Thoracic aorta (tissue), 2 donors: ENCODE measurements around the gene IGFBP5. TPM values are rescaled to one million over a fixed set of nuclear protein-coding genes. Genes with fewer than 3 reads are reported as not detected.

Experiments
- ATAC-seq: fragments of 150-250 bp; one replicate; pipeline ENCODE4 v1.8.0; 2017; ENCODE audit warnings: low read depth; ENCODE audit not compliant: insufficient number of reproducible peaks, low FRiP score
- DNase-seq: peaks from one replicate; pipeline ENCODE4 v3.0.0-alpha.2; 2020; ENCODE audit warnings: low spot score
- H3K27ac ChIP-seq, 2 donors: fragments of 200-600 bp; sonication (generic); 1 replicate in 1 of 2; 2 replicates in 1 of 2; pipeline ENCODE4 v1.5.1; 2016; ENCODE audit warnings: mild to moderate bottlenecking in 2 of 2, moderate library complexity in 2 of 2
- H3K27me3 ChIP-seq: fragments of 200-600 bp; sonication (generic); replicated peaks from 2 replicates; pipeline ENCODE4 v1.6.0; 2016; ENCODE audit warnings: mild to moderate bottlenecking; ENCODE audit not compliant: insufficient read depth
- H3K36me3 ChIP-seq: fragments of 200-600 bp; sonication (generic); one replicate; pipeline ENCODE4 v1.5.1; 2016
- H3K4me1 ChIP-seq, 2 donors: fragments of 200-600 bp; sonication (generic); 1 replicate in 1 of 2; 2 replicates in 1 of 2; pipeline versions ENCODE4 v1.5.1 to v1.6.0; 2016; ENCODE audit warnings: low read depth in 2 of 2, mild to moderate bottlenecking in 1 of 2; ENCODE audit not compliant: control insufficient read depth in 1 of 2
- H3K4me3 ChIP-seq: fragments of 200-600 bp; sonication (generic); 2 replicates; pipeline ENCODE4 v1.5.1; 2016; ENCODE audit warnings: mild to moderate bottlenecking
- H3K9me3 ChIP-seq: fragments of 200-600 bp; sonication (generic); 2 replicates; pipeline ENCODE4 v1.5.1; 2016
- CTCF ChIP-seq: fragments of 200-600 bp; sonication (generic); IDR thresholded peaks from one replicate; pipeline ENCODE4 v1.5.1; 2019; ENCODE audit warnings: antibody characterized with exemption
- total RNA-seq, 2 donors: library from RNA; depleted of rRNA; stranded (reverse); fragments of >200 nt; gene quantifications; one replicate each; pipeline versions ENCODE4 v1.1.0 to v1.2.3, GENCODE V29; 2016

Gene IGFBP5
- total RNA-seq, 2 donors from 2014 or later: 482 to 2,105 TPM

GRCh38 chr2:216698895-216699294 is 3.5 kb upstream of the IGFBP5 start:
- H3K9me3 ChIP-seq: no peaks in the 10 kb centered on the region
- H3K27me3 ChIP-seq: no peaks in the 10 kb centered on the region
- DNase-seq: no peak
- peak overlapping the region in 1 of 2 donors; percentile 92 for H3K27ac ChIP-seq
- H3K4me1 ChIP-seq: peaks cover 8 to 78% of the 10 kb centered on the region in 2 donors
- no peak overlapping the region for H3K4me3 ChIP-seq
- H3K36me3 ChIP-seq: no peaks in the 10 kb centered on the region
- ATAC-seq: no peak
- TF ChIP-seq CTCF: peak; percentile 57

- H3K27ac ChIP-seq: peak overlapping the region in 1 of 2 donors; percentile 92
- H3K27me3 ChIP-seq: no peaks in the 10 kb centered on the region
- no peak overlapping the region for H3K4me3 ChIP-seq
- H3K9me3 ChIP-seq: no peaks in the 10 kb centered on the region
- ATAC-seq (no peak), DNase-seq (no peak)
- no peak for TF ChIP-seq CTCF
- no peaks in the 10 kb centered on the region for H3K36me3 ChIP-seq
- peaks cover 8 to 76% of the 10 kb centered on the region in 2 donors for H3K4me1 ChIP-seq
These were observed 2.9 kb upstream of the IGFBP5 start for GRCh38 chr2:216698293-216698692.

GRCh38 chr2:216696751-216697560 is 1.6 kb upstream of the IGFBP5 start:
- Histone ChIP-seq H3K4me1 (peaks cover 8 to 65% of the 10 kb centered on the region in 2 donors), H3K36me3 (no peaks in the 10 kb centered on the region), H3K27ac (peak overlapping the region; percentile 89 to 92), H3K9me3 (no peaks in the 10 kb centered on the region), H3K4me3 (no peak overlapping the region), H3K27me3 (no peaks in the 10 kb centered on the region)
- DNase-seq (no peak), ATAC-seq (no peak)
- TF ChIP-seq CTCF: peak; percentile 80

GRCh38 chr2:216696321-216696720 is 972 bp upstream of the IGFBP5 start:
- H3K27ac ChIP-seq: peak overlapping the region; percentile 89 to 92
- H3K4me1 ChIP-seq: peaks cover 8 to 65% of the 10 kb centered on the region in 2 donors

GRCh38 chr2:216694826-216695217 is 527 bp downstream of the IGFBP5 start:
- DNase-seq: no peak
- Histone ChIP-seq H3K36me3 (no peaks in the 10 kb centered on the region), H3K9me3 (no peaks in the 10 kb centered on the region)

More at GRCh38 chr2:216696321-216696720, 972 bp upstream of the IGFBP5 start:
- TF ChIP-seq CTCF: no peak
- H3K9me3 ChIP-seq: no peaks in the 10 kb centered on the region
- DNase-seq (no peak), ATAC-seq (no peak)
- no peaks in the 10 kb centered on the region for H3K27me3 ChIP-seq
- no peak overlapping the region for H3K4me3 ChIP-seq
- H3K36me3 ChIP-seq: no peaks in the 10 kb centered on the region

More at GRCh38 chr2:216694826-216695217, 527 bp downstream of the IGFBP5 start:
- Histone ChIP-seq H3K27me3 (no peaks in the 10 kb centered on the region), H3K4me3 (peak overlapping the region; percentile 86), H3K27ac (peak overlapping the region; percentile 89 to 92), H3K4me1 (peaks cover 11 to 58% of the 10 kb centered on the region in 2 donors)
- no peak for ATAC-seq
- TF ChIP-seq CTCF: no peak
